ENCODE results near the gene CNPY1.

CNPY1 gene

DNA sequence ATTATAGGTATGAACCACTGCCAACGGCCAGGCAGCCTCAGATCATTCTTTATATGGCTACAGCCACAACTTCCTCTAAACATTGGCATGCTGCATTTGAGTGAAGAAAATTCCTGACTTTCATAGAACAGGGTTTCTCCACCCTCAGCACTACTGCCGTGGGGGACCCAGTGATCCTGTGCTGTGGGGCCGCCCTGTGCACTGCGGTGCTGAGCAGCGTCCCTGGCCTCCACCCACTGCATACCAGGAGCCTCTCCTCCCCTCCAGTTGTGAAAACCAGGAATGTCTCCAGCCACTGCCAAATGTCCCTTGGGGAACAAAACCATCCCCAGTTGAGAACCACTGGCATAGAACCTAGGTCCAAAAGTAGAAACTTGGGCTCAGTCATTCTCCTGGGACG lies 15.8 kb downstream of the CNPY1 start:
- no peaks in the 10 kb centered on the region for H3K4me1 ChIP-seq (ENCODE audit: insufficient read depth, low read length)
- H3K4me2 ChIP-seq (ENCODE audit: insufficient read depth, low read length), result no peak overlapping the region
- no peaks in the 10 kb centered on the region for H3K36me3 ChIP-seq (ENCODE audit: insufficient read depth, low read length)
- no peak for DNase-seq
- no peak overlapping the region for H3K27ac ChIP-seq (ENCODE audit: low read length)
- TF ChIP-seq, protein P1, sequence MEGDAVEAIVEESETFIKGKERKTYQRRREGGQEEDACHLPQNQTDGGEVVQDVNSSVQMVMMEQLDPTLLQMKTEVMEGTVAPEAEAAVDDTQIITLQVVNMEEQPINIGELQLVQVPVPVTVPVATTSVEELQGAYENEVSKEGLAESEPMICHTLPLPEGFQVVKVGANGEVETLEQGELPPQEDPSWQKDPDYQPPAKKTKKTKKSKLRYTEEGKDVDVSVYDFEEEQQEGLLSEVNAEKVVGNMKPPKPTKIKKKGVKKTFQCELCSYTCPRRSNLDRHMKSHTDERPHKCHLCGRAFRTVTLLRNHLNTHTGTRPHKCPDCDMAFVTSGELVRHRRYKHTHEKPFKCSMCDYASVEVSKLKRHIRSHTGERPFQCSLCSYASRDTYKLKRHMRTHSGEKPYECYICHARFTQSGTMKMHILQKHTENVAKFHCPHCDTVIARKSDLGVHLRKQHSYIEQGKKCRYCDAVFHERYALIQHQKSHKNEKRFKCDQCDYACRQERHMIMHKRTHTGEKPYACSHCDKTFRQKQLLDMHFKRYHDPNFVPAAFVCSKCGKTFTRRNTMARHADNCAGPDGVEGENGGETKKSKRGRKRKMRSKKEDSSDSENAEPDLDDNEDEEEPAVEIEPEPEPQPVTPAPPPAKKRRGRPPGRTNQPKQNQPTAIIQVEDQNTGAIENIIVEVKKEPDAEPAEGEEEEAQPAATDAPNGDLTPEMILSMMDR (IDR thresholded peaks at IDR 0.05; ENCODE audit: borderline replicate concordance, extremely low read depth, low read length, poor library complexity, severe bottlenecking), result no peak
- no peak for TF ChIP-seq EZH2 (IDR thresholded peaks at IDR 0.05; ENCODE audit: borderline replicate concordance, low read depth, low read length, severe bottlenecking)
- no peak overlapping the region for H3K9ac ChIP-seq (ENCODE audit: low read depth, low read length)
- ATAC-seq (ENCODE audit: insufficient read depth, low read depth), result no peak
- peaks cover 7% of the 10 kb centered on the region; the same call in 1 of the 2 replicates for H4K20me1 ChIP-seq (ENCODE audit: insufficient read depth, low read length)
- H3K9me3 ChIP-seq (ENCODE audit: insufficient read depth, low read length, severe bottlenecking), result no peaks in the 10 kb centered on the region
- no peak overlapping the region for H2AFZ ChIP-seq (ENCODE audit: low read depth, low read length)
- no peaks in the 10 kb centered on the region for H3K79me2 ChIP-seq (ENCODE audit: insufficient read depth, low read length)
- peaks cover 27% of the 10 kb centered on the region for H3K27me3 ChIP-seq (ENCODE audit: insufficient read depth, low read length, poor library complexity)
- H3K4me3 ChIP-seq (ENCODE audit: low read depth in 1 of 2, low read length in 2 of 2), result no peak overlapping the region

- H3K36me3 ChIP-seq (ENCODE audit: insufficient read depth, low read length), result no peaks in the 10 kb centered on the region
- no peak for ATAC-seq (ENCODE audit: insufficient read depth, low read depth)
- no peak for TF ChIP-seq EZH2 (IDR thresholded peaks at IDR 0.05; ENCODE audit: borderline replicate concordance, low read depth, low read length, severe bottlenecking)
- TF ChIP-seq, protein P1 (IDR thresholded peaks at IDR 0.05; ENCODE audit: borderline replicate concordance, extremely low read depth, low read length, poor library complexity, severe bottlenecking), result no peak
- no peak overlapping the region for H3K4me3 ChIP-seq (ENCODE audit: low read depth in 1 of 2, low read length in 2 of 2)
- H2AFZ ChIP-seq (ENCODE audit: low read depth, low read length), result no peak overlapping the region
- H4K20me1 ChIP-seq (ENCODE audit: insufficient read depth, low read length), result peaks cover 7% of the 10 kb centered on the region; the same call in 1 of the 2 replicates
- H3K9ac ChIP-seq (ENCODE audit: low read depth, low read length), result no peak overlapping the region
- peaks cover 26% of the 10 kb centered on the region for H3K27me3 ChIP-seq (ENCODE audit: insufficient read depth, low read length, poor library complexity)
- no peak for DNase-seq
- no peaks in the 10 kb centered on the region for H3K79me2 ChIP-seq (ENCODE audit: insufficient read depth, low read length)
- H3K27ac ChIP-seq (ENCODE audit: low read length), result no peak overlapping the region
- no peaks in the 10 kb centered on the region for H3K4me1 ChIP-seq (ENCODE audit: insufficient read depth, low read length)
- no peak overlapping the region for H3K4me2 ChIP-seq (ENCODE audit: insufficient read depth, low read length)
- no peaks in the 10 kb centered on the region for H3K9me3 ChIP-seq (ENCODE audit: insufficient read depth, low read length, severe bottlenecking)
These were observed 16.5 kb downstream of the CNPY1 start for GRCh38 chr7:155529845-155530244.

DNA sequence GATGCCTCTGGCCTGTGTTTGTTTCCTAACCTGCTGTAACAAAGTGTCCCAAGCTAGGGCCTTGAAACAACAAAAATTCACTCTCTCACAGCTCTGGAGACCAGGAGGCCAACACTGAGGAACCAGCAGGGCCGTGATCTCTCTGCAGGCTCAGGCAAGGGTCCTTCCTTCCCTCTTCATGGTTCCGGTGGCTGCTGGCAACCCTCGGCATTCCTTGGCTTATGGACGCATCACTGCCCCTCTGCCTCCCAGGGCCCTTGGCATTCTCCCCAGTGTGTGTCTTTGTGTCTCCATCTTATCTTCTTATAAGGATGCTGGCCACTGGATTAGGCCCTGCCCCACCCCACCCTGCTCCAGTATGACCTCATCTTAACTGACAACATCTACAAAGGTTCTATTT lies 17.0 kb downstream of the CNPY1 start:
- DNase-seq (no peak), ATAC-seq (ENCODE audit: insufficient read depth, low read depth) (no peak)
- no peak overlapping the region for H3K27ac ChIP-seq (ENCODE audit: low read length)
- H3K4me1 ChIP-seq (ENCODE audit: insufficient read depth, low read length), result no peaks in the 10 kb centered on the region
- no peak overlapping the region for H3K9ac ChIP-seq (ENCODE audit: low read depth, low read length)
- TF ChIP-seq EZH2 (IDR thresholded peaks at IDR 0.05; ENCODE audit: borderline replicate concordance, low read depth, low read length, severe bottlenecking), result no peak
- TF ChIP-seq, protein P1 (IDR thresholded peaks at IDR 0.05; ENCODE audit: borderline replicate concordance, extremely low read depth, low read length, poor library complexity, severe bottlenecking), result no peak
- no peaks in the 10 kb centered on the region for H3K9me3 ChIP-seq (ENCODE audit: insufficient read depth, low read length, severe bottlenecking)
- peaks cover 25% of the 10 kb centered on the region for H3K27me3 ChIP-seq (ENCODE audit: insufficient read depth, low read length, poor library complexity)
- peaks cover 7% of the 10 kb centered on the region; the same call in 1 of the 2 replicates for H4K20me1 ChIP-seq (ENCODE audit: insufficient read depth, low read length)
- no peaks in the 10 kb centered on the region for H3K79me2 ChIP-seq (ENCODE audit: insufficient read depth, low read length)
- H3K36me3 ChIP-seq (ENCODE audit: insufficient read depth, low read length), result no peaks in the 10 kb centered on the region
- no peak overlapping the region for H3K4me2 ChIP-seq (ENCODE audit: insufficient read depth, low read length)
- H2AFZ ChIP-seq (ENCODE audit: low read depth, low read length), result no peak overlapping the region
- no peak overlapping the region for H3K4me3 ChIP-seq (ENCODE audit: low read depth in 1 of 2, low read length in 2 of 2)

DNA sequence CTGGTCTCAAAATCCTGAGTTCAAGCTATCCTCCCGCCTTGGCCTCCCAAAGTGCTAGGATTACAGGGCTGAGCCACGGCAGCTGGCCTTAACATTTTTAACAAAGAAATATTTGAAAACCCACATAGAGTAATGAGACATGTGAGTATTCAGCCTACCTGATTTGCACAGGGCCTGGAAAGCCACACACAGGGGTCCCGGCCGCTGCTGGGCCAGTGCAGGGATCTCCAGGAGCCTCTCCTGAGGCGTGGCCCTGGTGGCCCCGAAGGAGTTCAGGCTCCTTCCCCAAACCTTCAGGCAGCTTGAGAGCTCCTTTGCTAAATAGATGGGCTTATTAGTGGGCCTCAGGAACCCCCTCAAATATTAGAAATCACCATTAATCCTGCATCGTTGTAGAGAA lies 18.7 kb downstream of the CNPY1 start:
- Histone ChIP-seq H3K27ac (ENCODE audit: low read length) (no peak overlapping the region), H4K20me1 (ENCODE audit: insufficient read depth, low read length) (peaks cover 2% of the 10 kb centered on the region; the same call in 1 of the 2 replicates), H3K36me3 (ENCODE audit: insufficient read depth, low read length) (no peaks in the 10 kb centered on the region), H3K4me3 (ENCODE audit: low read depth in 1 of 2, low read length in 2 of 2) (no peak overlapping the region), H3K27me3 (ENCODE audit: insufficient read depth, low read length, poor library complexity) (peaks cover 14% of the 10 kb centered on the region), H3K9me3 (ENCODE audit: insufficient read depth, low read length, severe bottlenecking) (no peaks in the 10 kb centered on the region), H2AFZ (ENCODE audit: low read depth, low read length) (no peak overlapping the region), H3K79me2 (ENCODE audit: insufficient read depth, low read length) (no peaks in the 10 kb centered on the region), H3K4me2 (ENCODE audit: insufficient read depth, low read length) (no peak overlapping the region), H3K4me1 (ENCODE audit: insufficient read depth, low read length) (no peaks in the 10 kb centered on the region), H3K9ac (ENCODE audit: low read depth, low read length) (no peak overlapping the region)
- ATAC-seq (ENCODE audit: insufficient read depth, low read depth) (no peak), DNase-seq (no peak)
- TF ChIP-seq, protein P1 (IDR thresholded peaks at IDR 0.05; ENCODE audit: borderline replicate concordance, extremely low read depth, low read length, poor library complexity, severe bottlenecking), result no peak
- TF ChIP-seq EZH2 (IDR thresholded peaks at IDR 0.05; ENCODE audit: borderline replicate concordance, low read depth, low read length, severe bottlenecking), result no peak

Measured in DND-41 (cell line).